Medulla oblongata (tissue), 1 donor: ENCODE measurements around the gene CLPTM1.

Source experiments
- DNase-seq: peaks from one replicate; pipeline ENCODE4 v3.0.0-alpha.2; 2015; ENCODE audit errors: extremely low spot score

The CLPTM1 gene

DNA sequence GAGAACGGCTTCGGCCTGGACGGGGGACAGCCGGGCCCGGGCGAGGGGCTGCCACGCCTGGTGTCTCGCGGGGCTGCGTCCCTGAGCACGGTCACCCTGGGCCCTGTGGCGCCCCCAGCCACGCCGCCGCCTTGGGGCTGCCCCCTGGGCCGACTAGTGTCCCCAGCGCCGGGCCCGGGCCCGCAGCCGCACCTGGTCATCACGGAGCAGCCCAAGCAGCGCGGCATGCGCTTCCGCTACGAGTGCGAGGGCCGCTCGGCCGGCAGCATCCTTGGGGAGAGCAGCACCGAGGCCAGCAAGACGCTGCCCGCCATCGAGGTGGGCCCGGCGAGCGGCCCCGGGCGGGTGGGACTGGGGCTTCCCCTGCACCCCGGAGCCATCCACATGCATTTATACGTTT is 56.8 kb downstream of the CLPTM1 start:
- DNase-seq, result no peak

DNA sequence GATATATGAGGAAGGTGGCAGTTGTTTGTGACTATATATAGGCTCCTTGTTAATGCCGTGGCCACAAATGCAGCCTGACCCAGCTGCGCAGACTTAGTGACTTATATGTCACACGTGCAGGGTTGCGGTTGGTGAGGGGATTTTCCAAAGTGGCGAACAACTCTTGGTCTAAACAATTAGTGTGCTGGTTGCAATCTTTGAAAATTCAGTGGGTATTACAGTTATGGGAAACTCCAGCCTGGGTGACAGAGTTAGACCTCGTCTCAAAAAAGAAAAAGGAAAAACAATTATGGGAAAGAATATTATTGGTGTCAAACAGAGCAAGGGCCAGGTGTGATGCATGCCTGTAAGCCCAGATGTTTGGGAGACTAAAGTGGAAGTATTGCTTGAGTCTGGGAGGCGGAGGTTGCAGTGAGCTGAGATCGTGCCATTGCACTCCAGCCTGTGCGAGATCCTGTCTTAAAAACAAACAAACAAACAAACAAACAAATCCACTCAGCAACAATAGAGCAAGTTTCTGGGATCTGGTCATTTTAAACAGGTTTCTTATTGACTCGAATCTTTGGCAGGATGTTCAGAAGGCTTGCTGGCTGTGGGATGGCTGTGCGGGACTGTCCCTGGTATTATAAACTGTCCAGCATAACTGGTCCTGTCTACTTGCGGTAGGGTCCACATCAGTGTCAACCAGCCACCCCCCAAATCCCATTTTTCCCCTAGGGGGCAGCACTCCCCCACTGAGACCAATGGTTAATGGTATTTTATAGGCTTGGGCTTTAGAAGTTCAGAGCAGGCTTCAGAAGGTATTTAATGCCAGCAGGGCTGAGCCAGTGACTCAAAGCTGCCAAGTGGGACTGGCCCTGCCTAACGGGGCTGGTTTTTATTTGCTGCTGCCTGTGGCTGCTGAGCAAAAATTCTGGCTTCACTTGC is 61.5 kb downstream of the CLPTM1 start:
- DNase-seq, result peak; percentile 89

DNA sequence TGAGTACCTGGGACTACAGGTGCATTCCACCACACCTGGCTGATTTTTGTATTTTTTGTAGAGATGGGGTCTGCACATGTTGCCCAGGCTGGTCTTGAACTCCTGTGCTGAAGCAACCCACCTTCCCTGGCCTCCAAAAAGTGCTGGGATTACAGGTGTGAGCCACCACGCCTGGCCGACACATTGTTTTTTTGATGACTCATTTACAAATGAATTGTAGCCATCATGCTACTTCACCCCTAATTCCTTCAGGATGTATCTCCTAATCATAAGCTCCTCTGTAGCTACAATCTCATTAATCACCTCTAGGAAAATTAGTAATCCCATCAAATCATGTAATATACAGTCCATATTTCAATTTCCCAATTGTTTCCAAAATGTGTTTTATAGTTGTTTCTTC is 64.0 kb downstream of the CLPTM1 start:
- DNase-seq, result no peak

DNA sequence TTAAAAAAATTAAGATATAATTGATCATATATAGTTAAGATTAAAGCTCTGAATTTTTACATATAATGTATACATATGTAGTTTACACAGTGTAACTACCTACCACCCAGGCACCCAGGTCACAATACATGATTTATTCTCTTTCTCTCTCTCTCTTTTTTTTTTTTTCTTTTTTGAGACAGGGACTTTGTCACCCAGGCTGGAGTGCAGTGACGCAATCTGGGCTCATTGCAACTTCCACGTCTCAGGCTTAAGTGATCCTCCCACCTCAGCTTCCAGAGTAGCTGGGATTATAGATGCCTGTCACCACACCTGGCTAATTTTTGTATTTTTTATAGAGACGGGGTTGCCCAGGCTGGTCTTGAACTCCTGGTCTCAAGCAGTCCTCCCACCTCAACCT is 64.9 kb downstream of the CLPTM1 start:
- DNase-seq, result no peak

DNA sequence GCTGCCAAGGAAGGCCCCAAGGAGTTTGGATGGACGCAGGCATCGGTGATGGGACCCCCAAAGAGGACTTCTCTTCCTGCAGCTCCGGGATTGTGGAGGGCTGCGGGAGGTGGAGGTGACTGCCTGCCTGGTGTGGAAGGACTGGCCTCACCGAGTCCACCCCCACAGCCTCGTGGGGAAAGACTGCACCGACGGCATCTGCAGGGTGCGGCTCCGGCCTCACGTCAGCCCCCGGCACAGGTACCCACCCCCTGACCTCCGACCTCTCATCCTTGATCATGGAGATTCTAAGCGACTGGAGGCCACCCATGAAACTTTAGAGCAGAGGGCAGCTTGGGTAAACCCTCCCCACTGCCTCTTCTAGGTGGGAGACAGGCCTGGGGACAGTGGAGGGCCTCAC is 66.8 kb downstream of the CLPTM1 start:
- DNase-seq, result no peak

DNA sequence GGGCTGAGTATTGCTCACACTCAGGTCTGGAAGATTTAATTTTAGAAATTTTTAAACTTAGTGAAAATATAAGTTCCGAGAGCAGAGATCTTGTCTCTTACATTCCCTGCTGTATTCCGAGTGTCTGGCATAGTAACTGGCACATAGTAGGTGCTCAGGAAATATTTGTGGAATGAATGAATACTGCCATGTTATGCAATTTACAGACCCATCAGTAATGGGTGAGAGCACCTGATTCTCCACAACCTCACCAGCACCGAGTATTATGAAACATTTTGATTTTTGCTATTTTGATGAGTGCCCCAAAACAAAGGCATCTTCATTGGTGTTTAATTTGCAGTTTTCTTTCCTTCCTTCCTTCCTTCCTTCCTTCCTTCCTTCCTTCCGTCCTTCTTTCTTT is 67.9 kb downstream of the CLPTM1 start:
- no peak for DNase-seq

DNA sequence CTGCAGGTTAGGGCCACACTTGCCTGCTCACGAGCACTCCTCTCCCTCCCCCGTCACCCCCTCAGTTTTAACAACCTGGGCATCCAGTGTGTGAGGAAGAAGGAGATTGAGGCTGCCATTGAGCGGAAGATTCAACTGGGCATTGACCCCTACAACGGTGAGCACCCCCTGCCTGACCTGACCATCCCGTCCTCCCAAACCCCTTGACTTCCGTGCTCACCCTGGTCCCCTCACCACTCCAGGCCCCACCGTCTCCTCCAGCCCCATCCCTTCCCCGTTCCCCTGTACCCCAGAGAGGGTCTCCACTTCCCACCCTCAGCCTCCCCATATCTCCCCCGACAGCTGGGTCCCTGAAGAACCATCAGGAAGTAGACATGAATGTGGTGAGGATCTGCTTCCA is 70.1 kb downstream of the CLPTM1 start:
- DNase-seq, result no peak

DNA sequence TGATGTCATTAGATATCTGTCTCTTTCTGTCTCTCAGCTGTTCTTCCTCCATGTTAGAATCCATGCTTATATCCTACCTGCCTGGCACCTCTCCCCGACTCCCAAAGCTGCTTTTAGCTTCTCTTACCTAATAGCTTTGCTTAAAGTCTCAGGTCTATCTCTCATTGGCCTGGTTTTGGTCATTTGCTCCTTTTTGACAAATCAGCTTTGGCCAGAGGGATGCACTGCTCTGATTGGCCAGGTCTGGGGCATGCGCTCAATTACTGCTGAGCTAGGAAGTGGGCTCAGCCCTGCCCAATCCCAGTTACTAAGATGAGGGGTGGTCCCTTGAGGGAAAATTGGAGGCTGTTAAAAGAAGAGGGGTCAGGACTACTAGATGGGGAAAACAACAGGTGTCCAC is 72.2 kb downstream of the CLPTM1 start:
- no peak for DNase-seq

DNA sequence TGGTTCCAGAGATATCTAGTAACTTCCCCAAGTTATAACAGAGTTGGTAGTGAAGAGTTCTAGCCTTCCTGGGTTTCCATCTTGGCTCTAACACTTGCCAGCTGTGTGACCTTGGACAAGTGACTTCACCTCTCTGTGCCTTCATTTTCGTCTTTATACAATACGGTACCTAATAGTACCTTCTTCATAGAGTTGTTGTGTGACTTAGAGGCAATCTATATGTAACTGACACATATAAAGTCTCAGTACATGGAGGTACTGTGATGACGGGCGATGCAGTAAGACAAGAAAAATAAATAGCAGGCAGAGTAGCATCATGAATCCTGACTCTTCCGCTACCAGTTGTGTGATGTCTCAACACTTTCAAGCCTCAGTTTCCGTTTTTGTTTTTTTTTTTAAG is 75.6 kb downstream of the CLPTM1 start:
- DNase-seq, result no peak

DNA sequence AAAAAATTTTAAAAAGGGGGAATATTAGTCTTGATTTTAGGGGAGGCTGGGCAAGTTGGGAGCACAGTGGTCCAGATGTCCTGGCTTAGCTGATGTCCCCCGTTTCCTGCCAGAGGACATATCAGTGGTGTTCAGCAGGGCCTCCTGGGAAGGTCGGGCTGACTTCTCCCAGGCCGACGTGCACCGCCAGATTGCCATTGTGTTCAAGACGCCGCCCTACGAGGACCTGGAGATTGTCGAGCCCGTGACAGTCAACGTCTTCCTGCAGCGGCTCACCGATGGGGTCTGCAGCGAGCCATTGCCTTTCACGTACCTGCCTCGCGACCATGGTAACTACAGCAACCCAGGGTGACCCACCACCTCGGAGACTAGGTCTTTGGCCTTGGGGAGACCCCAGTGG is 77.2 kb downstream of the CLPTM1 start:
- no peak for DNase-seq

DNA sequence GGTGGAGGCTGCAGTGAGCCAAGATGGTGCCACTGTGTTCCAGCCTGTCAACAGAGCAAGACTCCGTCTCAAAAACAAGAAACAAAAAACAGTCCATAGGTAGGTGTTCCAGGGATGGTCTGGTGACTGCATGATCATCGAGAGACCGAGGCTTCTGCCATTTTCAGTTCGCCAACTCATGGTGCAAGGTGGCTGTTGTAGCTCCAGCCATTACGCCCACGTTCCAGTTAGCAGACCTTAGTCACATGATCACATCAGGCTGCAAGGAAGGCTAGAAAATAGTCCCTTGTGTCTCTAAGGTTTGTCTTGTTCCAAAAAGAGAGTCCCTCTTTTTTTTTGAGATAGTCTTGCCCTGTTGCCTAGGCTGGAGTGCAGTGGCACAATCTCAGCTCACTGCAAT is 80.6 kb downstream of the CLPTM1 start:
- no peak for DNase-seq

DNA sequence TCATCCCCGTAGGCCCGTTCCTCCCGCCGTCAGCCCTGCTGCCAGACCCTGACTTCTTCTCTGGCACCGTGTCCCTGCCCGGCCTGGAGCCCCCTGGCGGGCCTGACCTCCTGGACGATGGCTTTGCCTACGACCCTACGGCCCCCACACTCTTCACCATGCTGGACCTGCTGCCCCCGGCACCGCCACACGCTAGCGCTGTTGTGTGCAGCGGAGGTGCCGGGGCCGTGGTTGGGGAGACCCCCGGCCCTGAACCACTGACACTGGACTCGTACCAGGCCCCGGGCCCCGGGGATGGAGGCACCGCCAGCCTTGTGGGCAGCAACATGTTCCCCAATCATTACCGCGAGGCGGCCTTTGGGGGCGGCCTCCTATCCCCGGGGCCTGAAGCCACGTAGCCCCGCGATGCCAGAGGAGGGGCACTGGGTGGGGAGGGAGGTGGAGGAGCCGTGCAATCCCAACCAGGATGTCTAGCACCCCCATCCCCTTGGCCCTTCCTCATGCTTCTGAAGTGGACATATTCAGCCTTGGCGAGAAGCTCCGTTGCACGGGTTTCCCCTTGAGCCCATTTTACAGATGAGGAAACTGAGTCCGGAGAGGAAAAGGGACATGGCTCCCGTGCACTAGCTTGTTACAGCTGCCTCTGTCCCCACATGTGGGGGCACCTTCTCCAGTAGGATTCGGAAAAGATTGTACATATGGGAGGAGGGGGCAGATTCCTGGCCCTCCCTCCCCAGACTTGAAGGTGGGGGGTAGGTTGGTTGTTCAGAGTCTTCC is 82.4 kb downstream of the CLPTM1 start:
- no peak for DNase-seq

DNA sequence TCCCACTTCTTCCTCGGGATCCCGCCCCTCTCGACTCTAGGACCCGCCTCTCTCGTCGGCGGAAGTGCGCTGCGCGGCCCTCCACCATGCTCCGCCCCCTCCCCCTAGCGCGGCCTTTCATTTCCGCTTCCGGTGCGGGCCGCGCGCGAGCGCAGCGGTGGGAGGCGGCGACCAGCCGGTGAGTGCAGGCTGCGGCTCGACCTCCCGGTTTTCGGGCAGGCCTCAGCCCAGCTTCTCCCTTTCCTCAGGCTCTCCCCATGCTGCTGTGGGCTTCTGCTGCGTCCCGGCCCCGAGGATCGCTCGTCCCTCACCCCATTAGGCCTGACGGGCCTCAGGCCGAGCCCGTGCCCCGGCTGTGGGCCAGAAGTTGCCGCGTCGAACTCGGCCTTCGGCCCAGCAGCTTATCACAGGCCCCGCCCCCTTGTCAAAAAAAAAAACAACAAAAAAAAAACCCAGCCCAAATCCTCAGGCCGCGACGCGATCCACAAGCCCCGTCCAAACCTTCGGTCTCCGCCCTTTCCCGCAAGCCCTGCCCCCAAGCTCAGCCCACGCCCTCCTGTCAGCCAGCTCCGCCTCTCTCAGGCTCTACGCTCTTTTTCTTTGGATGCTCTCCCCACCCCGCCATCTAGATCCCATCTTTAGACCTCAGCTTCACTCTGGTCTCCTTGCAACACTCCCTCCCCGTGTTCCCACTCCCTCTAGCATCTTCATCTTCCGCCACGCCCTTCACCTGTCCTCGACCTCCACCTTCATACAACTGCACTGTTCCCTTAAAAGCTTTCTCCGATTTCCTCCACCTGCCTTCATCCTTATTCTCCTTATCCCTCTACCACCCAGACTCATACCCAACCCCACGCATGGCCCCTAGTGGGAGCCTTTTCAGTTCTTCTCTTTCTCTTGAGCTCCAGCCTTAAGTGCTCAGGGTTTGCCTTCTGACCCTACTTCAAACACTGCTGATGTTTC is 84.0 kb downstream of the CLPTM1 start, which contains the start of gene CLASRP:
Gene CLASRP, plus strand, starts transcription at position 115 of the 963 bp plus-strand sequence. CDS start 1,168 bp downstream, outside the sequence.
- peak; percentile 95 for DNase-seq

DNA sequence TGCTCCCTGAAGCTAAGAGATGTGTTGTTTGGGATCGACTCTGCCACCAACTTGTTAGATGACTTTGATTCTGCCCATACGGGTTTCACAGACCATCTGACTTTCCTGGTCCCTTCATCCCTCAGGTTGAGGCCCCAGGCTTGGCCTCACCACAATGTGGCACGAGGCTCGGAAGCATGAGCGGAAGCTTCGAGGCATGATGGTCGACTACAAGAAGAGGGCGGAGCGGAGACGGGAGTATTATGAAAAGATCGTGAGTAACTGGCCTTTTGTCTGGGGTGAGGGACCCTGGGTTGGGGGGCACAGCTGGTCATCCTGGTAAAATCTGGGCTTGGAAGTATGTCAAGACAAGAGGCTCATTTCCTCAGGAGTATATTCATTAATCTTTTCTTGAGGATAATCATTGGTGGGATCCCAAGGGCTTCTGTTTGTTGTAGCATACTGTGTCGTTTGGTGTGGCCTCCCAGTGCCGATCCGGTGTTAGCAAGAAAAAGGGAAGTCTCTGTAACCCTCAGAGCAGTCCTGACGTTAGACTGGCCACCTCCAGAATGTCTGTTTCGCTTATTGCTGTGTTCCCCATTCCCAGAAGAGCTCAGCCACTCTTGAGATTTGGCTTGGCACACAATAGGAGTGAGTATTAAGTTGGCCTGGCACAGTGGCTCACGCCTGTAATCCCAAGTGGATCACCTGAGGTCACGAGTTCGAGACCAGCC is 85.0 kb downstream of the CLPTM1 start:
- DNase-seq, result peak; percentile 52

DNA sequence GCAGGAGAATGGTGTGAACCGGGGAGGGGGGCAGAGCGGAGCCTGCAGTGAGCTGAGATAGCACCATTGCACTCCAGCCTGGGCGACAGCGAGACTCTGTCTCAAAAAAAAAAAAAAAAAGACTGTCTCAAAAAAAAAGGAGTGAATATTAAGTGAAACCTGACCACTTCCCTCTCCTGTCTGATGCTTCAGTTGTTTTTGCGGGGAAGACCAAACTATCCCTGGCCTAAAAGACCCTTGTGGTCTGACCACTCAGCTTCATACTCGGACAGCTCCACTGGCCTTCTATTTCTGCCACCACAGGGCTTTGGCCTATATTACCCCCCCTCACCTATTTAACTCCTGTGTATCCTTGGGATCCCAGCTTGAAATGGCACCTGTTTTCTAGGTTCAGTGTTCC is 85.9 kb downstream of the CLPTM1 start:
- DNase-seq, result no peak
